HG02642 (cell line): ENCODE results near the gene TEKT5.
A peak's percentile ranks its signal among the peaks of the same experiment; 100 is the strongest.

ENCODE experiments used
- ATAC-seq: cut with Tn5 transposase; IDR thresholded peaks from one replicate; pipeline ENCODE4 v1.9.1; 2021; ENCODE audit warnings: mild to moderate bottlenecking; ENCODE audit not compliant: unreplicated experiment, poor library complexity

The TEKT5 gene

GRCh38 chr16:10613785-10614485 is 80.8 kb downstream of the TEKT5 start:
- no peak for ATAC-seq

- no peak for ATAC-seq
These were observed 82.0 kb downstream of the TEKT5 start for GRCh38 chr16:10612649-10613179.

- ATAC-seq, result no peak
These were observed 82.8 kb downstream of the TEKT5 start for GRCh38 chr16:10611825-10612342.

GRCh38 chr16:10610499-10611184 is 84.1 kb downstream of the TEKT5 start:
- no peak for ATAC-seq

GRCh38 chr16:10609402-10609774 is 85.3 kb downstream of the TEKT5 start:
- ATAC-seq, result no peak

- ATAC-seq, result no peak
These were observed 85.9 kb downstream of the TEKT5 start for GRCh38 chr16:10608687-10609401.

GRCh38 chr16:10607157-10607556 is 87.6 kb downstream of the TEKT5 start:
- no peak for ATAC-seq

- ATAC-seq, result no peak
These were observed 88.1 kb downstream of the TEKT5 start for GRCh38 chr16:10606607-10607006.

- ATAC-seq, result no peak
These were observed 89.1 kb downstream of the TEKT5 start for GRCh38 chr16:10605636-10606035.

- no peak for ATAC-seq
These were observed 93.0 kb downstream of the TEKT5 start for GRCh38 chr16:10601444-10602408.

- ATAC-seq, result peak; percentile 39
These were observed 93.8 kb downstream of the TEKT5 start for GRCh38 chr16:10600782-10601443.

GRCh38 chr16:10599626-10600025 is 95.1 kb downstream of the TEKT5 start:
- ATAC-seq, result no peak

GRCh38 chr16:10598157-10598556 is 96.6 kb downstream of the TEKT5 start:
- ATAC-seq, result no peak

- ATAC-seq, result no peak
These were observed 97.5 kb downstream of the TEKT5 start for GRCh38 chr16:10597187-10597601.

- no peak for ATAC-seq
These were observed 100.3 kb downstream of the TEKT5 start for GRCh38 chr16:10594312-10594950.

GRCh38 chr16:10592611-10593010 is 102.1 kb downstream of the TEKT5 start:
- no peak for ATAC-seq

GRCh38 chr16:10590342-10590741 is 104.4 kb downstream of the TEKT5 start:
- ATAC-seq, result no peak

- ATAC-seq, result no peak
These were observed 105.6 kb downstream of the TEKT5 start for GRCh38 chr16:10589109-10589508.

GRCh38 chr16:10587622-10588021 is 107.1 kb downstream of the TEKT5 start:
- ATAC-seq, result no peak
